ENCODE measurements around the gene ARHGEF2. TPM values are rescaled to one million over a fixed set of nuclear protein-coding genes. Genes with fewer than 3 reads are reported as not detected.

Gene ARHGEF2
- total and polyA plus RNA-seq, 2 of the 13 experiments (the other 11 are each of a cell fraction or from before 2014, with no cell fraction given): 16.1 to 32.1 TPM

DNA sequence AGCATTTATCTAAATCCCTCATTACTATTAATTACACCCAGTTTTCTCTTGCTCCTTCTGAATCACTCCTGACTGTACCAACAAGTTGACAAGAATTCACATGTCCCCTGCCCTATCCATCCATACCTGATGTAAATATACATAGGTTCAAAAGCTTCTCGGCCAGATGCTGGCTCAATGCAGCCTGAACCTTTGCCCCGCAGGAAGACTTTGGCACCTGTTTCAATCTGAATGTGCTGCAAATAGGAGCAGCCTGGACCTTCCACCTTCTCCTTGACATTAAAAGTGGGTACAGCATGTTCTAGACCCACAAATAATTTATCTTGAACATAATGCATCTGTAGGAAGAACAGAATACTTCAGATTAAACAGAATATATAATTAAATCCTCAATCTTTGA is 52.8 kb downstream of the ARHGEF2 start:
- no peak overlapping the region for H3K27ac ChIP-seq (ENCODE audit: extremely low read length, insufficient read depth, low read length)
- TF ChIP-seq ZC3H13 (CRISPR knock-in tag; IDR thresholded peaks at IDR 0.05) (no peak), GATA4 (IDR thresholded peaks at IDR 0.05; ENCODE audit: borderline replicate concordance, low read depth) (no peak), ZNF431 (CRISPR knock-in tag; IDR thresholded peaks at IDR 0.05; ENCODE audit: borderline replicate concordance, low read depth) (no peak), ZNF12 (CRISPR knock-in tag; IDR thresholded peaks at IDR 0.05) (no peak), ZMAT3 (CRISPR knock-in tag; conservative IDR thresholded peaks at IDR 0.05) (no peak), ZBTB8A (CRISPR knock-in tag; IDR thresholded peaks at IDR 0.05; ENCODE audit: borderline replicate concordance, low read depth) (no peak), RBM39 (IDR thresholded peaks at IDR 0.05; ENCODE audit: low read depth, low read length, poor library complexity, severe bottlenecking) (no peak)
- TF ChIP-seq, protein P1, sequence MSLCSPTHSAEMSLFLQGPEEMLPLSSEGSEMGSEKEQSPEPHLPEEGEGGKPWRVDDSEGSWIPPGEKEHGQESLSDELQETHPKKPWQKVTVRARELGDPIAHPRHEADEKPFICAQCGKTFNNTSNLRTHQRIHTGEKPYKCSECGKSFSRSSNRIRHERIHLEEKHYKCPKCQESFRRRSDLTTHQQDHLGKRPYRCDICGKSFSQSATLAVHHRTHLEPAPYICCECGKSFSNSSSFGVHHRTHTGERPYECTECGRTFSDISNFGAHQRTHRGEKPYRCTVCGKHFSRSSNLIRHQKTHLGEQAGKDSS (CRISPR knock-in tag; IDR thresholded peaks at IDR 0.05; ENCODE audit: borderline replicate concordance, low read depth): no peak
- TF ChIP-seq, protein P2, sequence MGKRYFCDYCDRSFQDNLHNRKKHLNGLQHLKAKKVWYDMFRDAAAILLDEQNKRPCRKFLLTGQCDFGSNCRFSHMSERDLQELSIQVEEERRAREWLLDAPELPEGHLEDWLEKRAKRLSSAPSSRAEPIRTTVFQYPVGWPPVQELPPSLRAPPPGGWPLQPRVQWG (CRISPR knock-in tag; IDR thresholded peaks at IDR 0.05; ENCODE audit: borderline replicate concordance, low read depth): no peak
- H3K4me2 ChIP-seq (ENCODE audit: low read depth, low read length): no peak overlapping the region
- intact Hi-C loops (cut with micrococcal nuclease; ENCODE audit: unreplicated experiment) (no loop called here), in situ Hi-C loops (cut with HindIII; ENCODE audit: extremely low pct_ligation_motif_present, low pct_unique_long_range_greater_than_20kb) (no loop called here)
- no peak for DNase-seq (ENCODE audit: low spot score)
- no peak overlapping the region for H3K9ac ChIP-seq (ENCODE audit: insufficient read depth, low read depth, low read length)
- 0 out of 2 replicates have a peak, but pooled peaks cover 3% of the 10 kb centered on the region for H4K20me1 ChIP-seq (ENCODE audit: insufficient read depth, low read length)
- peaks cover 23 to 82% of the 10 kb centered on the region in 2 experiments for H3K36me3 ChIP-seq (replicated peaks in 1 of 2; ENCODE audit: control insufficient read depth in 1 of 2, insufficient read depth in 2 of 2, low read length in 2 of 2)
- no peaks in the 10 kb centered on the region for H3K9me3 ChIP-seq (ENCODE audit: low read length)
- no peak overlapping the region for H3K4me3 ChIP-seq (replicated peaks in 1 of 3; ENCODE audit: insufficient read depth in 1 of 3, low read depth in 2 of 3, low read length in 3 of 3)
- BruUV-seq (replicated peaks): no TSS peak
- H2AFZ ChIP-seq (ENCODE audit: low read length): no peak overlapping the region
- ChIA-PET POLR2A (no interaction called here), CTCF (ENCODE audit: low intra/inter-chr PET ratio, low total read pairs) (no interaction called here)
- no peak for ATAC-seq
- no peaks in the 10 kb centered on the region for H3K27me3 ChIP-seq (ENCODE audit: control insufficient read depth in 1 of 2, insufficient read depth in 2 of 2, low read length in 2 of 2)
- FAIRE-seq: no peak
- WGBS (ENCODE audit: low lambda C conversion rate): 95% methylated on average over 2 of the region's 2 CpGs
- H3K79me2 ChIP-seq (ENCODE audit: insufficient read depth, low read length): peaks cover 17% of the 10 kb centered on the region
- peaks cover 14% of the 10 kb centered on the region for H3K4me1 ChIP-seq (ENCODE audit: insufficient read depth, low read length)

Measured in HepG2 (cell line).